ENCODE data around the gene PTPA. TPM values are rescaled to one million over a fixed set of nuclear protein-coding genes. Genes with fewer than 3 reads are reported as not detected.

PTPA gene
- total and polyA plus RNA-seq, 10 of the 15 experiments (the other 5 are each of a cell fraction or from before 2014, with no cell fraction given): 1.6 to 111 (median 55.1) TPM

DNA sequence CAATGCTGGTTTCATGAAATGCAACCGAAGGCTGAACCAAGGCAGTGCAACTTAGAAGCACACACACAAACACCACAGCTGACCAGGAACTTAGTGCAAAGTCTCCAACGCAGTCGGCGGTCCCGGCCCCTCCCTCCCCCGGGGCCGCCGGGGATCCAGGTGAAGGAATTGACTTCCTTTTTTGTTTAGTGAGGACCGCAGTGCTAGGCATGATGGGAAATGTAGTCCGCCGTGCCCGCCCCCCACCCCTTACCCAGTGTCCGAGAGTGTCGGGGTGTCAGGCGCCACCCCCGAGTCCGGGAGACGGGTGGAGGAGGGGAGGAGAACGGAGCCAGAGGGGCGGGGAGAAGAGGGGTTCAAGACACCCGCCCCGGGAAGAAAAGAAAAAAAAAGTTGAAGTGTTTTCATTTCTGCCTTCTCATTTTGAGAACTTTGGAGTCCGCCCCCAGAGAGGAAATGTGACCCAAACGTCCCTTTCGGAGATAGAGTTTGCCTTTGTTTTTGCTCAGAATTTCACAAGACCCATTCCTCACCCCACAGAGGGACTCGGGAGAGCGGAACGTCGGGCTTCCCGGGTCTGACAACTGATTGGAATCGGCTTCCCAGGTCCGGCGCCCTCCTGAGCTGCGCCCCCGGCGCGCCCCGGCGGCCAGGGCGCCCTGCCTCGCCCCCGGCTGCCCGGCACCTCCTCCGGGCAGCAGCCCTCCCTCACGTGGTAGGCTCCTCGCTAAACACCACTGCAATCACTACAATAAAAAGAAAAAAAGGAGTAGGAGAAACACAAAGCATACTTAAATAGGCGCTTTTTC lies 64.8 kb downstream of the PTPA start (continued):
- TF ChIP-seq ZBTB40 (IDR thresholded peaks at IDR 0.05; ENCODE audit: borderline replicate concordance) (peak; percentile 45; the same call in 1 of the 2 replicates), RB1 (IDR thresholded peaks at IDR 0.05; ENCODE audit: borderline replicate concordance) (0 out of 2 replicates have a peak, but pooled peaks have one; percentile 10), IKZF1 (conservative IDR thresholded peaks at IDR 0.05) (peak; percentile 80), SUZ12 (IDR thresholded peaks at IDR 0.05; ENCODE audit: unreplicated experiment) (no peak), STAT3 (IDR thresholded peaks at IDR 0.05; ENCODE audit: low read depth, low read length) (no peak), DPF2 (IDR thresholded peaks at IDR 0.05) (peak; percentile 27; the same call in 1 of the 2 replicates), ZNF384 (IDR thresholded peaks at IDR 0.05; ENCODE audit: borderline replicate concordance, low read depth, low read length) (peak; percentile 89), SKIL (IDR thresholded peaks at IDR 0.05; ENCODE audit: low read depth, poor library complexity, severe bottlenecking) (no peak), MTA2 (IDR thresholded peaks at IDR 0.05; ENCODE audit: low read depth) (peak; percentile 41; the same call in 1 of the 2 replicates), FOXK2 (IDR thresholded peaks at IDR 0.05) (no peak), MLLT1 (IDR thresholded peaks at IDR 0.05) (peak; percentile 82), ZNF622 (IDR thresholded peaks at IDR 0.05) (no peak), SMARCA5 (IDR thresholded peaks at IDR 0.05) (0 out of 2 replicates have a peak, but pooled peaks have one; percentile 28), IRF4 (IDR thresholded peaks at IDR 0.05; ENCODE audit: low read depth, low read length) (0 out of 2 replicates have a peak, but pooled peaks have one; percentile 31), IKZF2 (IDR thresholded peaks at IDR 0.05) (peak; percentile 53 to 57)
- TF ChIP-seq, protein P1, sequence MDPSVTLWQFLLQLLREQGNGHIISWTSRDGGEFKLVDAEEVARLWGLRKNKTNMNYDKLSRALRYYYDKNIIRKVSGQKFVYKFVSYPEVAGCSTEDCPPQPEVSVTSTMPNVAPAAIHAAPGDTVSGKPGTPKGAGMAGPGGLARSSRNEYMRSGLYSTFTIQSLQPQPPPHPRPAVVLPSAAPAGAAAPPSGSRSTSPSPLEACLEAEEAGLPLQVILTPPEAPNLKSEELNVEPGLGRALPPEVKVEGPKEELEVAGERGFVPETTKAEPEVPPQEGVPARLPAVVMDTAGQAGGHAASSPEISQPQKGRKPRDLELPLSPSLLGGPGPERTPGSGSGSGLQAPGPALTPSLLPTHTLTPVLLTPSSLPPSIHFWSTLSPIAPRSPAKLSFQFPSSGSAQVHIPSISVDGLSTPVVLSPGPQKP (IDR thresholded peaks at IDR 0.05; ENCODE audit: low read depth, low read length): 0 out of 2 replicates have a peak, but pooled peaks have one; percentile 32
- TF ChIP-seq, protein P2, sequence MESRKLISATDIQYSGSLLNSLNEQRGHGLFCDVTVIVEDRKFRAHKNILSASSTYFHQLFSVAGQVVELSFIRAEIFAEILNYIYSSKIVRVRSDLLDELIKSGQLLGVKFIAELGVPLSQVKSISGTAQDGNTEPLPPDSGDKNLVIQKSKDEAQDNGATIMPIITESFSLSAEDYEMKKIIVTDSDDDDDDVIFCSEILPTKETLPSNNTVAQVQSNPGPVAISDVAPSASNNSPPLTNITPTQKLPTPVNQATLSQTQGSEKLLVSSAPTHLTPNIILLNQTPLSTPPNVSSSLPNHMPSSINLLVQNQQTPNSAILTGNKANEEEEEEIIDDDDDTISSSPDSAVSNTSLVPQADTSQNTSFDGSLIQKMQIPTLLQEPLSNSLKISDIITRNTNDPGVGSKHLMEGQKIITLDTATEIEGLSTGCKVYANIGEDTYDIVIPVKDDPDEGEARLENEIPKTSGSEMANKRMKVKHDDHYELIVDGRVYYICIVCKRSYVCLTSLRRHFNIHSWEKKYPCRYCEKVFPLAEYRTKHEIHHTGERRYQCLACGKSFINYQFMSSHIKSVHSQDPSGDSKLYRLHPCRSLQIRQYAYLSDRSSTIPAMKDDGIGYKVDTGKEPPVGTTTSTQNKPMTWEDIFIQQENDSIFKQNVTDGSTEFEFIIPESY (IDR thresholded peaks at IDR 0.05): no peak
